Stimulated activated CD4-positive, alpha-beta T cell treated with anti-CD3 and anti-CD28 coated beads, Interleukin-4, amount 100 ng/mL, for 24 hours (primary cell): ENCODE data around the gene XAB2.

Experiments
- DNase-seq: peaks from one replicate; pipeline ENCODE4 v3.0.0-alpha.2; 2020

Gene XAB2

GRCh38 chr19:7575434-7576040 is 53.8 kb downstream of the XAB2 start:
- no peak for DNase-seq

GRCh38 chr19:7570761-7571160 is 58.6 kb downstream of the XAB2 start:
- DNase-seq = no peak
